Gastrocnemius medialis (tissue), 4 donors: ENCODE data around the gene OXCT2. TPM values are rescaled to one million over a fixed set of nuclear protein-coding genes. Genes with fewer than 3 reads are reported as not detected.

Experiments
- ATAC-seq, 2 donors: fragments of 150-250 bp; one replicate each; pipeline ENCODE4 v1.9.1; 2016
- DNase-seq, 2 donors: peaks; one replicate each; pipeline ENCODE4 v3.0.0-alpha.2; 2019
- H3K27ac ChIP-seq, 4 donors: fragments of 200-600 bp; sonication (generic); 1 replicate in 1 of 4; 2 replicates in 3 of 4; pipeline ENCODE4 v1.5.1; 2016 to 2018; ENCODE audit warnings: mild to moderate bottlenecking in 2 of 4, moderate library complexity in 1 of 4
- H3K27me3 ChIP-seq, 3 donors: fragments of 200-600 bp; sonication (generic) in 2 of 3; 1 replicate in 1 of 3; 2 replicates in 2 of 3; pipeline versions ENCODE4 v1.5.1 to v1.6.0; 2016 to 2019; ENCODE audit warnings: mild to moderate bottlenecking in 1 of 3, moderate library complexity in 1 of 3
- H3K36me3 ChIP-seq, 2 donors: fragments of 200-600 bp; sonication (generic) in 1 of 2; one replicate each; pipeline ENCODE4 v1.5.1; 2017 to 2018
- H3K4me1 ChIP-seq, 2 donors: fragments of 200-600 bp; sonication (generic) in 1 of 2; one replicate each; pipeline ENCODE4 v1.5.1; 2016 to 2017; ENCODE audit warnings: mild to moderate bottlenecking in 2 of 2
- H3K4me3 ChIP-seq, 4 donors: fragments of 200-600 bp; sonication (generic) in 3 of 4; 1 replicate in 1 of 4; 2 replicates in 3 of 4; pipeline ENCODE4 v1.5.1; 2016 to 2019; ENCODE audit warnings: mild to moderate bottlenecking in 2 of 4
- H3K9me3 ChIP-seq, 3 donors: fragments of 200-600 bp; sonication (generic) in 2 of 3; 1 replicate in 1 of 3; 2 replicates in 2 of 3; pipeline ENCODE4 v1.5.1; 2016 to 2019
- CTCF ChIP-seq, 5 experiments: fragments of 450-650 bp in 3 of 5; fragments of 200-600 bp in 2 of 5; sonication (generic) in 2 of 5; IDR thresholded peaks in 4 of 5; conservative IDR thresholded peaks in 1 of 5; 1 replicate in 4 of 5; 2 replicates in 1 of 5; pipeline ENCODE4 v1.5.1; 2016 to 2019; ENCODE audit warnings: antibody characterized with exemption in 5 of 5, mild to moderate bottlenecking in 3 of 5, moderate library complexity in 3 of 5
- POLR2A ChIP-seq, 2 donors: fragments of 450-650 bp; IDR thresholded peaks; one replicate each; pipeline ENCODE4 v1.6.1; 2017; ENCODE audit warnings: antibody characterized with exemption in 2 of 2, mild to moderate bottlenecking in 2 of 2, moderate library complexity in 2 of 2
- in situ Hi-C, 4 donors: fragments of 200-750 bp; cut with MboI; loops; one replicate each; pipeline versions ENCODE4 v1.15.0 to v1.8.0; 2017; ENCODE audit warnings: low sequenced_read_pairs in 4 of 4
- intact Hi-C: fragments of 100-400 bp; cut with DNase I; formaldehyde crosslinking; loops from one replicate; pipeline ENCODE4 v1.15.1; 2023; ENCODE audit warnings: low total_unique reads
- total RNA-seq, 4 donors: library from RNA; depleted of rRNA; stranded (reverse); fragments of >200 nt; gene quantifications; one replicate each; pipeline versions ENCODE4 v1.1.0 to v1.2.3, GENCODE V29; 2016

OXCT2 gene
- total RNA-seq, 4 donors from 2014 or later: 0.86 TPM; not detected in 3

DNA sequence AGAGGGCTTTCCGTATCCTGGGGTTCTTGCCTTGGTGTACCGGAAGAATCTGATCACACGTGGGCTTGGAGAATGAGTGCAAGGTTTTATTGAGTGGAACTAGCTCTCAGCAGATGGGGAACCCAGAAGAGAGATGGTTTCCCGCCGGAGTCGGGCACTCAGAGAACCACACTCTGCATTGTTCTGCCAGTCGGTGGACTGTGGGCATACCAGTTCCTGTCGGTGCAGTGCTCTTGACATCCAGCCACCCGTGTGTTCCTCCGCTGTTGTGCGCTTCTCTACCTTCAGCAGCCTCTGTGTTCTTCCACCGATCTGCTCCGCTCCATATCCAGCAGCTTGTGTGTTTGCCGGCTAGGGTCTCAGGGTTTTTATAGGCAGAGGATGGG, 43.2 kb downstream of the OXCT2 start:
- ATAC-seq: no peak
- peaks cover 15 to 23% (median 23%) of the 10 kb centered on the region in 3 donors for H3K27me3 ChIP-seq

DNA sequence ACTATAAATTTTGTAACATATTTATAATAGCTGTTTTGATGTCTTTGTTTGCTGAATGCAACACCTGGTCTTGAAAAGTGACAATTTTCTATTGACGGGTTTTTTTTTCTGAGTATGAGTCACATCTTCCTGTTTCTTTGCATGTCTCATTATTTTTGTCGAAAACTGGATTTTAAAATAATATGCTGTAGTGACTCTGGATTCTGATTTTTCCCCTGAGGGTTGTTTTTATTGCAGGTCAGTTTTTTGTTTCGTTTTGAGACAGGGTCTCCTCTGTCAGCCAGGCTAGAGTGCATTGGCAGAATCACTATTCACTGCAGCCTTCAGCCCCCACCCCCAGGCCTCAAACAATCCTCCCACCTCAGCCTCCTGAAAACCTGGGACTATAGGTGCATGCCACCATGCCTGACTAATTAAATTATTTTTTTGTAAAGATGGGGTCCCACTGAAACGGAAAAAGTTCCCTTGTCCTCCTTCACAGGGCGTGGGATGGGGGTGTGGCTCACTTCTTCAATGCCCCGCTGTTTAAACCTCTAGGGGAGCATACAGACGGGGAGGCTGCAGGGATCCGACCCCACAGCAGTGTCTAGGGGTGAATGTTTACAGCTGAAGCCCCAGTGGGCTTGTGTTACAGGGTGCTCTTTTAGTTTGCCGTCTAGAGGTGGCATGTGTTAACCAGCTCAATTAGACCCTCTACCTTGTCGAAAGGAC, 43.8 kb downstream of the OXCT2 start:
- Histone ChIP-seq H3K36me3 (no peaks in the 10 kb centered on the region), H3K4me1 (no peaks in the 10 kb centered on the region), H3K27ac (no peak overlapping the region), H3K4me3 (no peak overlapping the region), H3K9me3 (no peaks in the 10 kb centered on the region), H3K27me3 (peaks cover 15 to 23% (median 23%) of the 10 kb centered on the region in 3 donors)
- in situ Hi-C loops (no loop called here), intact Hi-C loops (no loop called here)
- no peak for ATAC-seq
- TF ChIP-seq POLR2A (IDR thresholded peaks at IDR 0.05) (no peak), CTCF (IDR thresholded peaks at IDR 0.05 in 4 of 5, conservative IDR thresholded peaks at IDR 0.05 in 1 of 5) (no peak)
- no peak for DNase-seq

More for the DNA sequence above, 43.2 kb downstream of the OXCT2 start:
- TF ChIP-seq POLR2A (IDR thresholded peaks at IDR 0.05): no peak
- no peak for TF ChIP-seq CTCF (IDR thresholded peaks at IDR 0.05 in 4 of 5, conservative IDR thresholded peaks at IDR 0.05 in 1 of 5)
- no peaks in the 10 kb centered on the region for H3K36me3 ChIP-seq
- intact Hi-C loops (no loop called here), in situ Hi-C loops (no loop called here)
- no peak overlapping the region for H3K4me3 ChIP-seq
- H3K4me1 ChIP-seq: peaks cover 0 to 4% of the 10 kb centered on the region in 2 donors
- no peak for DNase-seq
- no peaks in the 10 kb centered on the region for H3K9me3 ChIP-seq
- no peak overlapping the region for H3K27ac ChIP-seq

- no peaks in the 10 kb centered on the region for H3K9me3 ChIP-seq
- H3K27me3 ChIP-seq: peaks cover 15 to 23% (median 23%) of the 10 kb centered on the region in 3 donors
- TF ChIP-seq POLR2A (IDR thresholded peaks at IDR 0.05): no peak
- no peak for TF ChIP-seq CTCF (IDR thresholded peaks at IDR 0.05 in 4 of 5, conservative IDR thresholded peaks at IDR 0.05 in 1 of 5)
- no peaks in the 10 kb centered on the region for H3K36me3 ChIP-seq
- H3K4me1 ChIP-seq: no peaks in the 10 kb centered on the region
- H3K27ac ChIP-seq: no peak overlapping the region
- no peak for DNase-seq
- in situ Hi-C loops: no loop called here
- ATAC-seq: no peak
- H3K4me3 ChIP-seq: no peak overlapping the region
- intact Hi-C loops: no loop called here
Observed at GRCh38 chr1:39726600-39726999, 44.5 kb downstream of the OXCT2 start.

DNA sequence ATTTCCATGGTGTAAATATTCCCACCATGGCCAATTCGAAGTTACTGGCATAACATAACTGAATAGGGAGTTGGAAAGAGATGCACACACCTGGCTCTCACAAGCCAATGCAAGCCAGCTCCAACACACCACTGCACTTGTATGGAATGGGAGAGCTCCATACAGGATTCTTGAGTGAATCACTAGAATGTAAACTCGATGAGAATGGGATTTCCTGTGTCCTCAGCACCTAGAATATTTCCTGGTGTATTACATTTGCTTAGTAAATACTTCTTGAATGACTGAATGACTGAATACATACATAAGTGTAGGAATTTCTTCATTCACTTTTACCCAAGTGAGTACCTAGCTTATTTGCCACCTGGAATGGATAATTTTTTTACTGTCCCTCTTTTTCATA, 48.7 kb downstream of the OXCT2 start:
- no peak overlapping the region for H3K4me3 ChIP-seq
- no peaks in the 10 kb centered on the region for H3K9me3 ChIP-seq
- DNase-seq (no peak), ATAC-seq (no peak)
- no peak overlapping the region for H3K27ac ChIP-seq
- peaks cover 0 to 9% (median 2%) of the 10 kb centered on the region in 3 donors for H3K27me3 ChIP-seq
- no peaks in the 10 kb centered on the region for H3K36me3 ChIP-seq
- in situ Hi-C loops: loop anchor here in 1 of 4 donors (5.0 kb wide), 1 partner anchor 70 kb away; no protein-coding TSS in a partner anchor
- intact Hi-C loops: no loop called here
- TF ChIP-seq CTCF (IDR thresholded peaks at IDR 0.05 in 4 of 5, conservative IDR thresholded peaks at IDR 0.05 in 1 of 5) (no peak), POLR2A (IDR thresholded peaks at IDR 0.05) (no peak)
- no peaks in the 10 kb centered on the region for H3K4me1 ChIP-seq
